ENCODE results near the gene CHRNA7.
"Not testable (repeated sequence)": the region's sequence is repeated elsewhere in the genome, so short reads cannot be mapped to it uniquely, and the experiment has no call there.

DNA sequence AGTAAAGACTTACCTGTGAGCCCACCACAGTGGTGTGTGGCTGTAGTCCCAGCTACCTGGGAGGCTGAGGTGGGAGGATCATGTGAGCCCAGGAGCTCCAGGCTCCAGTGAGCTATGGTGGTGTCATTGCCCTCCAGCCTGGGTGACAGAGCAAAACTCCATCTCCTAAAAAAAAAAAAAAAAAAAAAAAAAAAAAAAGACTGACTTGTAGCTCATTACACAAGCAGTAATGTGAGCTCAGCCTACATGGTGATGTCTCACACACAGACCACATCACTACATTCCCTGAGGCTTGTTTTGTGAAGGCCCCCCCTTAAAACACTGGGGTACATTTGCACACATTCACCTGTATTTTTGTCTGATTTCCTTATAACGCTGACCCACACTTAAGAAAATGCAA is 134.4 kb downstream of the CHRNA7 start:
- TF ChIP-seq, protein P1, sequence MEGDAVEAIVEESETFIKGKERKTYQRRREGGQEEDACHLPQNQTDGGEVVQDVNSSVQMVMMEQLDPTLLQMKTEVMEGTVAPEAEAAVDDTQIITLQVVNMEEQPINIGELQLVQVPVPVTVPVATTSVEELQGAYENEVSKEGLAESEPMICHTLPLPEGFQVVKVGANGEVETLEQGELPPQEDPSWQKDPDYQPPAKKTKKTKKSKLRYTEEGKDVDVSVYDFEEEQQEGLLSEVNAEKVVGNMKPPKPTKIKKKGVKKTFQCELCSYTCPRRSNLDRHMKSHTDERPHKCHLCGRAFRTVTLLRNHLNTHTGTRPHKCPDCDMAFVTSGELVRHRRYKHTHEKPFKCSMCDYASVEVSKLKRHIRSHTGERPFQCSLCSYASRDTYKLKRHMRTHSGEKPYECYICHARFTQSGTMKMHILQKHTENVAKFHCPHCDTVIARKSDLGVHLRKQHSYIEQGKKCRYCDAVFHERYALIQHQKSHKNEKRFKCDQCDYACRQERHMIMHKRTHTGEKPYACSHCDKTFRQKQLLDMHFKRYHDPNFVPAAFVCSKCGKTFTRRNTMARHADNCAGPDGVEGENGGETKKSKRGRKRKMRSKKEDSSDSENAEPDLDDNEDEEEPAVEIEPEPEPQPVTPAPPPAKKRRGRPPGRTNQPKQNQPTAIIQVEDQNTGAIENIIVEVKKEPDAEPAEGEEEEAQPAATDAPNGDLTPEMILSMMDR (IDR thresholded peaks at IDR 0.05): not testable (repeated sequence)
- not testable (repeated sequence) for TF ChIP-seq TCF7 (CRISPR knock-in tag; IDR thresholded peaks at IDR 0.05; ENCODE audit: low read depth); FOXJ3 (CRISPR knock-in tag; IDR thresholded peaks at IDR 0.05; ENCODE audit: borderline replicate concordance); NR1H2 (CRISPR knock-in tag; IDR thresholded peaks at IDR 0.05); HMGA2 (CRISPR knock-in tag; IDR thresholded peaks at IDR 0.05); ESRRA (CRISPR knock-in tag; IDR thresholded peaks at IDR 0.05; ENCODE audit: borderline replicate concordance); JAZF1 (CRISPR knock-in tag; IDR thresholded peaks at IDR 0.05)
- TF ChIP-seq, protein P2, sequence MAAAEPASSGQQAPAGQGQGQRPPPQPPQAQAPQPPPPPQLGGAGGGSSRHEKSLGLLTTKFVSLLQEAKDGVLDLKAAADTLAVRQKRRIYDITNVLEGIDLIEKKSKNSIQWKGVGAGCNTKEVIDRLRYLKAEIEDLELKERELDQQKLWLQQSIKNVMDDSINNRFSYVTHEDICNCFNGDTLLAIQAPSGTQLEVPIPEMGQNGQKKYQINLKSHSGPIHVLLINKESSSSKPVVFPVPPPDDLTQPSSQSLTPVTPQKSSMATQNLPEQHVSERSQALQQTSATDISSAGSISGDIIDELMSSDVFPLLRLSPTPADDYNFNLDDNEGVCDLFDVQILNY (CRISPR knock-in tag; IDR thresholded peaks at IDR 0.05): not testable (repeated sequence)
- TF ChIP-seq, protein P3, sequence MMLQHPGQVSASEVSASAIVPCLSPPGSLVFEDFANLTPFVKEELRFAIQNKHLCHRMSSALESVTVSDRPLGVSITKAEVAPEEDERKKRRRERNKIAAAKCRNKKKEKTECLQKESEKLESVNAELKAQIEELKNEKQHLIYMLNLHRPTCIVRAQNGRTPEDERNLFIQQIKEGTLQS (CRISPR knock-in tag; conservative IDR thresholded peaks at IDR 0.05): not testable (repeated sequence)
- TF ChIP-seq, protein P4, sequence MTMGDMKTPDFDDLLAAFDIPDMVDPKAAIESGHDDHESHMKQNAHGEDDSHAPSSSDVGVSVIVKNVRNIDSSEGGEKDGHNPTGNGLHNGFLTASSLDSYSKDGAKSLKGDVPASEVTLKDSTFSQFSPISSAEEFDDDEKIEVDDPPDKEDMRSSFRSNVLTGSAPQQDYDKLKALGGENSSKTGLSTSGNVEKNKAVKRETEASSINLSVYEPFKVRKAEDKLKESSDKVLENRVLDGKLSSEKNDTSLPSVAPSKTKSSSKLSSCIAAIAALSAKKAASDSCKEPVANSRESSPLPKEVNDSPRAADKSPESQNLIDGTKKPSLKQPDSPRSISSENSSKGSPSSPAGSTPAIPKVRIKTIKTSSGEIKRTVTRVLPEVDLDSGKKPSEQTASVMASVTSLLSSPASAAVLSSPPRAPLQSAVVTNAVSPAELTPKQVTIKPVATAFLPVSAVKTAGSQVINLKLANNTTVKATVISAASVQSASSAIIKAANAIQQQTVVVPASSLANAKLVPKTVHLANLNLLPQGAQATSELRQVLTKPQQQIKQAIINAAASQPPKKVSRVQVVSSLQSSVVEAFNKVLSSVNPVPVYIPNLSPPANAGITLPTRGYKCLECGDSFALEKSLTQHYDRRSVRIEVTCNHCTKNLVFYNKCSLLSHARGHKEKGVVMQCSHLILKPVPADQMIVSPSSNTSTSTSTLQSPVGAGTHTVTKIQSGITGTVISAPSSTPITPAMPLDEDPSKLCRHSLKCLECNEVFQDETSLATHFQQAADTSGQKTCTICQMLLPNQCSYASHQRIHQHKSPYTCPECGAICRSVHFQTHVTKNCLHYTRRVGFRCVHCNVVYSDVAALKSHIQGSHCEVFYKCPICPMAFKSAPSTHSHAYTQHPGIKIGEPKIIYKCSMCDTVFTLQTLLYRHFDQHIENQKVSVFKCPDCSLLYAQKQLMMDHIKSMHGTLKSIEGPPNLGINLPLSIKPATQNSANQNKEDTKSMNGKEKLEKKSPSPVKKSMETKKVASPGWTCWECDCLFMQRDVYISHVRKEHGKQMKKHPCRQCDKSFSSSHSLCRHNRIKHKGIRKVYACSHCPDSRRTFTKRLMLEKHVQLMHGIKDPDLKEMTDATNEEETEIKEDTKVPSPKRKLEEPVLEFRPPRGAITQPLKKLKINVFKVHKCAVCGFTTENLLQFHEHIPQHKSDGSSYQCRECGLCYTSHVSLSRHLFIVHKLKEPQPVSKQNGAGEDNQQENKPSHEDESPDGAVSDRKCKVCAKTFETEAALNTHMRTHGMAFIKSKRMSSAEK (CRISPR knock-in tag; IDR thresholded peaks at IDR 0.05; ENCODE audit: borderline replicate concordance): not testable (repeated sequence)
- TF ChIP-seq, protein P5, sequence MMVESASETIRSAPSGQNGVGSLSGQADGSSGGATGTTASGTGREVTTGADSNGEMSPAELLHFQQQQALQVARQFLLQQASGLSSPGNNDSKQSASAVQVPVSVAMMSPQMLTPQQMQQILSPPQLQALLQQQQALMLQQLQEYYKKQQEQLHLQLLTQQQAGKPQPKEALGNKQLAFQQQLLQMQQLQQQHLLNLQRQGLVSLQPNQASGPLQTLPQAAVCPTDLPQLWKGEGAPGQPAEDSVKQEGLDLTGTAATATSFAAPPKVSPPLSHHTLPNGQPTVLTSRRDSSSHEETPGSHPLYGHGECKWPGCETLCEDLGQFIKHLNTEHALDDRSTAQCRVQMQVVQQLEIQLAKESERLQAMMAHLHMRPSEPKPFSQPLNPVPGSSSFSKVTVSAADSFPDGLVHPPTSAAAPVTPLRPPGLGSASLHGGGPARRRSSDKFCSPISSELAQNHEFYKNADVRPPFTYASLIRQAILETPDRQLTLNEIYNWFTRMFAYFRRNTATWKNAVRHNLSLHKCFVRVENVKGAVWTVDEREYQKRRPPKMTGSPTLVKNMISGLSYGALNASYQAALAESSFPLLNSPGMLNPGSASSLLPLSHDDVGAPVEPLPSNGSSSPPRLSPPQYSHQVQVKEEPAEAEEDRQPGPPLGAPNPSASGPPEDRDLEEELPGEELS (CRISPR knock-in tag; IDR thresholded peaks at IDR 0.05): not testable (repeated sequence)
- TF ChIP-seq, protein P6, sequence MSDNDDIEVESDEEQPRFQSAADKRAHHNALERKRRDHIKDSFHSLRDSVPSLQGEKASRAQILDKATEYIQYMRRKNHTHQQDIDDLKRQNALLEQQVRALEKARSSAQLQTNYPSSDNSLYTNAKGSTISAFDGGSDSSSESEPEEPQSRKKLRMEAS (CRISPR knock-in tag; IDR thresholded peaks at IDR 0.05): not testable (repeated sequence)
